Stomach (tissue), 9 donors: Measurements from ENCODE around the gene MAST4. TPM values are rescaled to one million over a fixed set of nuclear protein-coding genes. Genes with fewer than 3 reads are reported as not detected.
A peak's percentile ranks its signal among the peaks of the same experiment; 100 is the strongest.

Source experiments
- DNase-seq, 2 donors: peaks; one replicate each; pipeline versions ENCODE4 v3.0.0 to v3.0.0-alpha.2; 2013 to 2019
- H3K27ac ChIP-seq, 5 donors: fragments of 200-600 bp in 4 of 5; sonication (generic) in 4 of 5; one replicate each; pipeline ENCODE4 v1.5.1; 2013 to 2019; ENCODE audit warnings: mild to moderate bottlenecking in 1 of 5, moderate library complexity in 1 of 5
- H3K27me3 ChIP-seq, 3 donors: fragments of 200-600 bp; sonication (generic); one replicate each; pipeline ENCODE4 v1.5.1; 2017 to 2019; ENCODE audit warnings: mixed run types in 1 of 3
- H3K36me3 ChIP-seq, 4 donors: fragments of 200-600 bp; sonication (generic); 1 replicate in 3 of 4; 2 replicates in 1 of 4; pipeline ENCODE4 v1.5.1; 2016 to 2019
- H3K4me1 ChIP-seq, 4 donors: fragments of 200-600 bp; sonication (generic); one replicate each; pipeline ENCODE4 v1.5.1; 2016 to 2019
- H3K4me3 ChIP-seq, 4 donors: fragments of 200-600 bp; sonication (generic) in 3 of 4; one replicate each; pipeline ENCODE4 v1.5.1; 2016 to 2019; ENCODE audit warnings: mild to moderate bottlenecking in 1 of 4
- H3K9me3 ChIP-seq, 4 donors: fragments of 200-600 bp; sonication (generic); one replicate each; pipeline ENCODE4 v1.5.1; 2016 to 2019
- EP300 ChIP-seq: sonication (generic); formaldehyde crosslinking; IDR thresholded peaks from one replicate; pipeline ENCODE4 v1.6.1; 2017; ENCODE audit warnings: antibody characterized with exemption
- POLR2A ChIP-seq, 4 donors: fragments of 450-650 bp; IDR thresholded peaks; one replicate each; pipeline ENCODE4 v1.6.1; 2016; ENCODE audit warnings: antibody characterized with exemption in 4 of 4, control low read depth in 2 of 4, mild to moderate bottlenecking in 1 of 4, moderate library complexity in 1 of 4
- POLR2AphosphoS5 ChIP-seq, 3 donors: sonication (generic); formaldehyde crosslinking; IDR thresholded peaks; one replicate each; pipeline ENCODE4 v1.6.1; 2016; ENCODE audit warnings: antibody characterized with exemption in 3 of 3
- WGBS, 5 donors: extraction: QIAGEN DNeasy Blood & Tissue Kit in 3 of 5; methylation state at CpG; one replicate each; pipeline versions ENCODE4 v1.1.5 to v1.1.7; 2013 to 2018; 5-methylcytosine and 5-hydroxymethylcytosine counted together
- intact Hi-C: fragments of 100-400 bp; cut with DNase I; formaldehyde crosslinking; loops from one replicate; pipeline ENCODE4 v1.15.1; 2023; ENCODE audit warnings: low total_unique reads
- polyA plus RNA-seq, 3 donors: library from polyadenylated mRNA; stranded (reverse); fragments of 200-250 nt; gene quantifications; one replicate each; pipeline ENCODE4 v1.2.3, GENCODE V29; 2013
- total RNA-seq, 5 donors: library from RNA; depleted of rRNA; stranded (reverse); fragments of >200 nt; gene quantifications; one replicate each; pipeline versions ENCODE4 v1.1.0 to v1.2.3, GENCODE V29; 2014 to 2016
- TF ChIP-seq, protein P1 (sequence below), 7 experiments: fragments of 450-650 bp in 4 of 7; fragments of 200-600 bp in 3 of 7; sonication (generic) in 3 of 7; IDR thresholded peaks; one replicate each; pipeline ENCODE4 v1.5.1; 2016 to 2019; ENCODE audit warnings: antibody characterized with exemption in 7 of 7, control low read depth in 2 of 7, mild to moderate bottlenecking in 1 of 7
- donor health status: healthy with polysubstance abuse.
- donor health status: Bipolar disorder and iron deficiency.
- donor health status: healthy.

MAST4 gene
- total and polyA plus RNA-seq, 8 donors = 1.5 to 52.5 (median 32.1) TPM

DNA sequence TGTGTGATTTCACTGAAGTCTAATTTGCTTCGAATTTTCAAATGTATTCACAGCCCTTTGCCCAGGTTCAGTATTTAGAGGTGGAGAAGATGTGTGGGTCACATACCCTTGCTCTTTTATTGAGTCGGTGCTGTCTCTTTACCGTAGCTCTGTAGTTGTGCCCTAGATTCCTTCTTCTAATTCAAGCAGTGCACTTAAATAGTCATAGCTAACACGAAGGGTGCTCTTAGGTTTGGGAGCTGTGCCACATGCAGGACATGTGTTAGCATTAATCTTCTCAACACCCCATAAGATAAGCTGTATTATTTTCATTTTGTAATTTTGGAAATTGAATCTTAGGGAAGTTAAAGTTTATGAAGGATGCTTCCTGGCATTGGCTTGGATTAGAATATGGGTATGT, 293.3 kb downstream of the MAST4 start:
- intact Hi-C loops = no loop called here
- TF ChIP-seq EP300 (no peak), POLR2A (IDR thresholded peaks at IDR 0.05) (no peak)
- H3K4me1 ChIP-seq = peaks cover 0 to 5% (median 2%) of the 10 kb centered on the region in 4 donors
- 53 to 62% (median 56%) methylated on average over 4 of the region's 4 CpGs for WGBS, 5 donors
- no peak overlapping the region for H3K4me3 ChIP-seq
- H3K27ac ChIP-seq = no peak overlapping the region
- no peaks in the 10 kb centered on the region for H3K9me3 ChIP-seq
- no peaks in the 10 kb centered on the region for H3K36me3 ChIP-seq
- no peak for DNase-seq
- H3K27me3 ChIP-seq = no peaks in the 10 kb centered on the region

DNA sequence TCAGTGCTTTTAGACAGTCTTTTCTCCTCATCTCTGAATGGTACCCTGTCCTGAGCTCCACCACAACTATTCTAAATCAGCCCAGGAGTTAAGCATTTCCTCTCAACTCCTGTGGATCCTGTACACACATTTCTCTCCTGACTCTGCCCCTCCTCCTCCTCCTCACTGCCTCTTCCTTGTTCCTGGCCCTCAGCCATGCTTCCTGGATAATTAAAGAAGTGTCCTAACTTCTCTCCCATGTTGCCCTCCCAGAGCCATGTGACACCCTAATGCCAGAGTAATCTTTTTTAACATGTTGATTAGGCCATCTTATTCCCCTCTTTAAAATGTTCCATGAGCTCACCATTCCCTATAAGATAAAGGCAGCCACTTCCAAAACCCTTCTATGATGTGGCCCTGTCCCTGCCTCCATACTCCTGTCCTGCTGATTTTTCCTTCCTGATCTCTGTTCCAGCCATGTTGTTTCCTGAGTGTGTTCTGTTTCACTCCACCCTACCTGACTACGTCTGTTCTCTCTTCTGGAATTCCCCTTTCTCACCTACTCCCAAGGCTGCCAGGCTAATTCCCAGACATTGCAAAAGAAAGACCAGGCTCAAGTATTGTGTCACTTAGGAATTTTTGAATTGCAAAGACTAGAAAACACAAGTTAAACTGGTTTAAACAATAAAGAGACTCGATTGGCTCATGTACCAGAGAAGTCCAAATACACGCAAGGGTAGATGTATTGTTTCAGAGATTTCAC, 295.2 kb downstream of the MAST4 start:
- TF ChIP-seq EP300 (no peak), POLR2A (IDR thresholded peaks at IDR 0.05) (no peak), POLR2AphosphoS5 (IDR thresholded peaks at IDR 0.05) (no peak)
- TF ChIP-seq, protein P1, sequence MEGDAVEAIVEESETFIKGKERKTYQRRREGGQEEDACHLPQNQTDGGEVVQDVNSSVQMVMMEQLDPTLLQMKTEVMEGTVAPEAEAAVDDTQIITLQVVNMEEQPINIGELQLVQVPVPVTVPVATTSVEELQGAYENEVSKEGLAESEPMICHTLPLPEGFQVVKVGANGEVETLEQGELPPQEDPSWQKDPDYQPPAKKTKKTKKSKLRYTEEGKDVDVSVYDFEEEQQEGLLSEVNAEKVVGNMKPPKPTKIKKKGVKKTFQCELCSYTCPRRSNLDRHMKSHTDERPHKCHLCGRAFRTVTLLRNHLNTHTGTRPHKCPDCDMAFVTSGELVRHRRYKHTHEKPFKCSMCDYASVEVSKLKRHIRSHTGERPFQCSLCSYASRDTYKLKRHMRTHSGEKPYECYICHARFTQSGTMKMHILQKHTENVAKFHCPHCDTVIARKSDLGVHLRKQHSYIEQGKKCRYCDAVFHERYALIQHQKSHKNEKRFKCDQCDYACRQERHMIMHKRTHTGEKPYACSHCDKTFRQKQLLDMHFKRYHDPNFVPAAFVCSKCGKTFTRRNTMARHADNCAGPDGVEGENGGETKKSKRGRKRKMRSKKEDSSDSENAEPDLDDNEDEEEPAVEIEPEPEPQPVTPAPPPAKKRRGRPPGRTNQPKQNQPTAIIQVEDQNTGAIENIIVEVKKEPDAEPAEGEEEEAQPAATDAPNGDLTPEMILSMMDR (IDR thresholded peaks at IDR 0.05) = no peak
- H3K27ac ChIP-seq = peak overlapping the region in 1 of 5 donors; percentile 44
- WGBS, 5 donors = 42 to 60% (median 56%) methylated on average over 3 of the region's 3 CpGs

DNA sequence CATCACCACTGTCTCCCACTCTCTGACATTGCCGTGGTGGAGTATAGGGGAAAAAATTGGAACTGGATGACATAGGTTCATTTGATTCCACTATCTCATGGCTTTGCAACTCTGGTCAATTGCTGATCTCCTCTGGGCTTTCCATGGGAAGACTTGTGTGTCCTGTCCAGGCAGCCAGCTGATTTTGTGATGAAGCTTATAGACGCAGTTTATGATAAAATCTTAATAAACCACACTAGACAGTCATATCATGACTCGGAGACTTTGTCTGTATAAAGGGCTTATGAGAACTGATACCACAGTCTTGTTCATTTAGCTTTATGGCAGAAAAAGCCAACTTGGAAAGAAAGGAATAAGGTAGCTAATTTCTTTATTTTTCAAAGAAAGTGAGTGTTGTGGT, 296.5 kb downstream of the MAST4 start:
- intact Hi-C loops = no loop called here
- H3K9me3 ChIP-seq = no peaks in the 10 kb centered on the region
- TF ChIP-seq POLR2AphosphoS5 (IDR thresholded peaks at IDR 0.05) = no peak
- no peak for TF ChIP-seq POLR2A (IDR thresholded peaks at IDR 0.05)
- no peak for TF ChIP-seq EP300
- TF ChIP-seq, protein P1 (IDR thresholded peaks at IDR 0.05) = no peak
- H3K36me3 ChIP-seq = no peaks in the 10 kb centered on the region
- DNase-seq = no peak
- H3K4me3 ChIP-seq = no peak overlapping the region
- H3K27me3 ChIP-seq = no peaks in the 10 kb centered on the region
- peaks cover 0 to 5% (median 2%) of the 10 kb centered on the region in 4 donors for H3K4me1 ChIP-seq
- no peak overlapping the region for H3K27ac ChIP-seq
- 53 to 79% (median 70%) methylated on average over 3 of the region's 3 CpGs for WGBS, 5 donors

More for the DNA sequence above, 295.2 kb downstream of the MAST4 start:
- Histone ChIP-seq H3K36me3 (no peaks in the 10 kb centered on the region), H3K4me1 (peaks cover 0 to 5% (median 2%) of the 10 kb centered on the region in 4 donors), H3K4me3 (no peak overlapping the region), H3K27me3 (no peaks in the 10 kb centered on the region), H3K9me3 (no peaks in the 10 kb centered on the region)
- peak in 1 of 2 donors; percentile 28 for DNase-seq
- intact Hi-C loops = no loop called here

DNA sequence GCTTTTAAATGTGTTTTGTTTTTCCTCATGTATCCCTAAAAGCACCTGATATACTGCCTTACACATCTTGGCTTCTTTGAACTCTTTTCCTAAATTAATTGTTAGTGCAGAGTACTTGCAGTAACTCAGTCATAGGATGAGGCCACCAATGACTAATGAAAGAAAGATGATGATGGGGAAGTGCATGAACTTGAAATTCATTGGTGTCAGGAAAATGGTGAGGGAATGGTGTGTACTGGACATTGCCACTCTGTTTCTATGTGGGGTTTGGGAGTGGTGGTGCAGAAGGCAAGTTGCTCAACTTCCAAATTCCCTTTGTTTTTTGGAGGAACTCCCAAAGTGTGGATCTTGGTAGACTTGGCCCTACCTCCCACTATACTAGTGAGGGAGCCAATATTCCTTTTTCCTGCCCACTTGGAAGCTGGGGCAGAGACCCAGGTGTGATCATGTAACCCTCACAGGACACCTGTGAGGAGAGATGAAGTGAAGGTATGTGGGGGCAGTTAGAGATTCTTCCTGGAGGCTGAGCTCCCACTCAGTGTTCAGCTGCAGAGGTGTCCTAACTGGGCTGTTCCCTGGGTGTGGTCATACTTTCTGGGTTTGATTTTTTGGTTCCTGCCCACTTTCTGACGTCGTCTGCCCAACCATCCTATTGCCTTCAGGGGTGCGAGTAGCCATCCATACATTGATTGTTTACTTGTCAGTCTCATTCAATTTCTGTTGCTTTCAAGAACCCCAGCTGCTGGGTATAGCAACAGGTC, 298.5 kb downstream of the MAST4 start:
- no peaks in the 10 kb centered on the region for H3K36me3 ChIP-seq
- no peak overlapping the region for H3K27ac ChIP-seq
- intact Hi-C loops = no loop called here
- H3K4me1 ChIP-seq = peaks cover 0 to 5% (median 2%) of the 10 kb centered on the region in 4 donors
- H3K4me3 ChIP-seq = no peak overlapping the region
- WGBS, 5 donors = 88 to 96% (median 93%) methylated on average over 3 of the region's 3 CpGs
- TF ChIP-seq POLR2A (IDR thresholded peaks at IDR 0.05) = no peak
- TF ChIP-seq, protein P1 (IDR thresholded peaks at IDR 0.05) = no peak
- no peak for TF ChIP-seq EP300
- no peak for TF ChIP-seq POLR2AphosphoS5 (IDR thresholded peaks at IDR 0.05)
- no peak for DNase-seq
- no peaks in the 10 kb centered on the region for H3K9me3 ChIP-seq
- H3K27me3 ChIP-seq = no peaks in the 10 kb centered on the region
